ENCODE measurements around the gene POU4F1. TPM values are rescaled to one million over a fixed set of nuclear protein-coding genes. Genes with fewer than 3 reads are reported as not detected.

POU4F1 gene, protein sequence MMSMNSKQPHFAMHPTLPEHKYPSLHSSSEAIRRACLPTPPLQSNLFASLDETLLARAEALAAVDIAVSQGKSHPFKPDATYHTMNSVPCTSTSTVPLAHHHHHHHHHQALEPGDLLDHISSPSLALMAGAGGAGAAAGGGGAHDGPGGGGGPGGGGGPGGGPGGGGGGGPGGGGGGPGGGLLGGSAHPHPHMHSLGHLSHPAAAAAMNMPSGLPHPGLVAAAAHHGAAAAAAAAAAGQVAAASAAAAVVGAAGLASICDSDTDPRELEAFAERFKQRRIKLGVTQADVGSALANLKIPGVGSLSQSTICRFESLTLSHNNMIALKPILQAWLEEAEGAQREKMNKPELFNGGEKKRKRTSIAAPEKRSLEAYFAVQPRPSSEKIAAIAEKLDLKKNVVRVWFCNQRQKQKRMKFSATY
- total RNA-seq (0.17 TPM in 1 of 2 replicates, not detected in the other), polyA plus RNA-seq (0.12 and 0.51 TPM in 2 replicates), polyA minus RNA-seq (0.21 and 0.60 TPM in 2 replicates)
- total RNA-seq (2013) = 0.28 TPM

GRCh38 chr13:78603240-78603957 lies at the start of gene POU4F1:
POU4F1 (minus strand) TSS chr13:78603552; CDS start chr13:78603326, 226 bp downstream.
- intact Hi-C loops (cut with micrococcal nuclease) = loop anchor here (5.0 to 10.0 kb wide), 2 partner anchors 789 to 909 kb away; partner anchors contain the start of gene SLAIN1
- peaks cover 4% of the 10 kb centered on the region for H4K20me1 ChIP-seq (ENCODE audit: control insufficient read depth, insufficient read depth, low read length, poor library complexity, severe bottlenecking)
- Mint-ChIP-seq H3K27ac (peak within 1 kb of the TSS; percentile 80), H3K4me3 (peak within 1 kb of the TSS; percentile 90), H3K4me1 (peaks cover 54% of the 10 kb centered on the region), H3K9me3 (ENCODE audit: insufficient read depth) (peaks cover 2% of the 10 kb centered on the region), H3K27me3 (peaks cover 82% of the 10 kb centered on the region)
- ATAC-seq (ENCODE audit: low read depth) (peak; percentile 63), DNase-seq (peak; percentile 80)
- peaks cover 51 to 84% of the 10 kb centered on the region in 2 donors for H3K4me1 ChIP-seq (ENCODE audit: control insufficient read depth in 2 of 2, insufficient read depth in 2 of 2, low read length in 2 of 2)
- peak within 1 kb of the TSS; percentile 7 to 62 (median 38) for H3K4me3 ChIP-seq (ENCODE audit: control extremely low read depth in 1 of 5, extremely low read depth in 1 of 5, insufficient read depth in 1 of 5, low read depth in 2 of 5, low read length in 4 of 5)
- H3K9ac ChIP-seq (ENCODE audit: low read length) = peak within 1 kb of the TSS; percentile 59
- H3K27me3 ChIP-seq (replicated peaks in 1 of 4; ENCODE audit: control extremely low read depth in 1 of 4, control insufficient read depth in 3 of 4, insufficient read depth in 4 of 4, low read length in 3 of 4) = peaks cover 11 to 92% (median 86%) of the 10 kb centered on the region in 4 experiments
- under 1% methylated on average over 69 of the region's 80 CpGs for WGBS (ENCODE audit: insufficient coverage)
- TF ChIP-seq EZH2 (IDR thresholded peaks at IDR 0.05; ENCODE audit: borderline replicate concordance, insufficient read depth, low read depth, low read length, poor library complexity, severe bottlenecking) = no peak
- TF ChIP-seq, protein P1, sequence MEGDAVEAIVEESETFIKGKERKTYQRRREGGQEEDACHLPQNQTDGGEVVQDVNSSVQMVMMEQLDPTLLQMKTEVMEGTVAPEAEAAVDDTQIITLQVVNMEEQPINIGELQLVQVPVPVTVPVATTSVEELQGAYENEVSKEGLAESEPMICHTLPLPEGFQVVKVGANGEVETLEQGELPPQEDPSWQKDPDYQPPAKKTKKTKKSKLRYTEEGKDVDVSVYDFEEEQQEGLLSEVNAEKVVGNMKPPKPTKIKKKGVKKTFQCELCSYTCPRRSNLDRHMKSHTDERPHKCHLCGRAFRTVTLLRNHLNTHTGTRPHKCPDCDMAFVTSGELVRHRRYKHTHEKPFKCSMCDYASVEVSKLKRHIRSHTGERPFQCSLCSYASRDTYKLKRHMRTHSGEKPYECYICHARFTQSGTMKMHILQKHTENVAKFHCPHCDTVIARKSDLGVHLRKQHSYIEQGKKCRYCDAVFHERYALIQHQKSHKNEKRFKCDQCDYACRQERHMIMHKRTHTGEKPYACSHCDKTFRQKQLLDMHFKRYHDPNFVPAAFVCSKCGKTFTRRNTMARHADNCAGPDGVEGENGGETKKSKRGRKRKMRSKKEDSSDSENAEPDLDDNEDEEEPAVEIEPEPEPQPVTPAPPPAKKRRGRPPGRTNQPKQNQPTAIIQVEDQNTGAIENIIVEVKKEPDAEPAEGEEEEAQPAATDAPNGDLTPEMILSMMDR (IDR thresholded peaks at IDR 0.05) = no peak
- H2AFZ ChIP-seq (ENCODE audit: insufficient read depth, low read depth, low read length, poor library complexity, severe bottlenecking) = peak within 1 kb of the TSS; percentile 72
- H3K36me3 ChIP-seq (replicated peaks in 1 of 2; ENCODE audit: control extremely low read depth in 1 of 2, control insufficient read depth in 1 of 2, extremely low read depth in 1 of 2, insufficient read depth in 2 of 2, low read length in 1 of 2) = no peaks in the 10 kb centered on the region
- H3K4me2 ChIP-seq (replicated peaks; ENCODE audit: low read depth, low read length, poor library complexity, severe bottlenecking) = peak within 1 kb of the TSS; percentile 87
- H3K9me3 ChIP-seq (ENCODE audit: control extremely low read depth in 1 of 3, control insufficient read depth in 2 of 3, insufficient read depth in 1 of 3, low read length in 2 of 3) = peaks cover 4 to 54% (median 14%) of the 10 kb centered on the region in 3 donors
- CTCF ChIA-PET = no interaction called here
- no peaks in the 10 kb centered on the region for H3K79me2 ChIP-seq (ENCODE audit: control insufficient read depth, insufficient read depth, low read length)
- POLR2A ChIA-PET = no interaction called here
- no peak within 1 kb of the TSS for H3K27ac ChIP-seq (ENCODE audit: low read length in 2 of 2)

All from B cell (primary cell).